GM23248 (cell line): ENCODE results near the gene GABPB1. TPM values are rescaled to one million over a fixed set of nuclear protein-coding genes. Genes with fewer than 3 reads are reported as not detected.

Source experiments
- DNase-seq: peaks from one replicate; pipeline ENCODE4 v3.0.0-alpha.2; 2015
- H2AFZ ChIP-seq: fragments of 200-600 bp; sonication (generic); 2 replicates; pipeline ENCODE4 v1.6.1; 2016; ENCODE audit warnings: antibody characterized with exemption
- H3F3A ChIP-seq: fragments of 200-600 bp; sonication (generic); 2 replicates; pipeline ENCODE4 v1.6.1; 2016; ENCODE audit warnings: mild to moderate bottlenecking, antibody characterized with exemption, mixed run types; ENCODE audit not compliant: insufficient read depth
- H3K27ac ChIP-seq: fragments of 200-600 bp; sonication (generic); 2 replicates; pipeline ENCODE4 v1.5.1; 2016; ENCODE audit warnings: mild to moderate bottlenecking
- H3K27me3 ChIP-seq: fragments of 200-600 bp; sonication (generic); replicated peaks from 2 replicates; pipeline ENCODE4 v1.6.1; 2016; ENCODE audit warnings: mild to moderate bottlenecking; ENCODE audit not compliant: insufficient read depth
- H3K36me3 ChIP-seq: fragments of 200-600 bp; sonication (generic); 2 replicates; pipeline ENCODE4 v1.6.1; 2016; ENCODE audit warnings: low read depth, mild to moderate bottlenecking
- H3K4me1 ChIP-seq: fragments of 200-600 bp; sonication (generic); 2 replicates; pipeline ENCODE4 v1.6.1; 2016; ENCODE audit warnings: mild to moderate bottlenecking; ENCODE audit not compliant: insufficient read depth
- H3K4me2 ChIP-seq: fragments of 200-600 bp; sonication (generic); one replicate; pipeline ENCODE4 v1.6.1; 2016; ENCODE audit warnings: mild to moderate bottlenecking; ENCODE audit not compliant: unreplicated experiment
- H3K4me3 ChIP-seq: fragments of 200-600 bp; sonication (generic); 2 replicates; pipeline ENCODE4 v1.5.1; 2016; ENCODE audit warnings: mild to moderate bottlenecking
- H3K79me2 ChIP-seq: fragments of 200-600 bp; sonication (generic); 2 replicates; pipeline ENCODE4 v1.6.1; 2016; ENCODE audit warnings: mild to moderate bottlenecking; ENCODE audit not compliant: insufficient read depth
- H3K9ac ChIP-seq: fragments of 200-600 bp; sonication (generic); 2 replicates; pipeline ENCODE4 v1.6.1; 2016; ENCODE audit warnings: mild to moderate bottlenecking
- H3K9me2 ChIP-seq: fragments of 200-600 bp; sonication (generic); 2 replicates; pipeline ENCODE4 v1.6.1; 2016; ENCODE audit warnings: mixed run types, mild to moderate bottlenecking, moderate library complexity; ENCODE audit not compliant: insufficient read depth
- H3K9me3 ChIP-seq: fragments of 200-600 bp; sonication (generic); one replicate; pipeline ENCODE4 v1.6.1; 2017; ENCODE audit warnings: low read depth
- H4K20me1 ChIP-seq: fragments of 200-600 bp; sonication (generic); 2 replicates; pipeline ENCODE4 v1.6.0; 2016; ENCODE audit not compliant: insufficient read depth
- EZH2 ChIP-seq: fragments of 200-600 bp; sonication (generic); IDR thresholded peaks from 2 replicates; pipeline ENCODE4 v1.6.1; 2018; ENCODE audit warnings: antibody characterized with exemption, mild to moderate bottlenecking; ENCODE audit not compliant: insufficient read depth, poor library complexity, severe bottlenecking
- EZH2phosphoT487 ChIP-seq: fragments of 200-600 bp; sonication (generic); IDR thresholded peaks from 2 replicates; pipeline ENCODE4 v1.6.1; 2018; ENCODE audit warnings: antibody characterized with exemption, moderate library complexity, mild to moderate bottlenecking, low read depth; ENCODE audit not compliant: insufficient read depth
- WGBS, 2 experiments: methylation state at CpG; one replicate each; pipeline ENCODE4 v1.1.6; 2015 to 2017; ENCODE audit warnings: low lambda C conversion rate in 2 of 2, low coverage in 1 of 2; ENCODE audit errors: missing lambda C conversion rate in 2 of 2; 5-methylcytosine and 5-hydroxymethylcytosine counted together
- in situ Hi-C: fragments of 300-500 bp; cut with MboI; formaldehyde crosslinking; loops from 2 replicates; pipeline ENCODE4 v1.15.0; 2020
- polyA plus RNA-seq: library from polyadenylated mRNA; unstranded; fragments of >200 nt; fragmentation: Nextera tagmentation; extraction: Ambion mirVana; gene quantifications from 2 replicates; pipeline ENCODE4 v1.2.1, GENCODE V29; 2016
- total RNA-seq: library from RNA; depleted of rRNA; stranded (reverse); fragments of >200 nt; shearing (Covaris generic); gene quantifications from 2 replicates; pipeline ENCODE4 v1.2.3, GENCODE V29; 2014

The GABPB1 gene
- total and polyA plus RNA-seq, 2 experiments from 2014 or later, result 22.8 to 32.6 TPM

DNA sequence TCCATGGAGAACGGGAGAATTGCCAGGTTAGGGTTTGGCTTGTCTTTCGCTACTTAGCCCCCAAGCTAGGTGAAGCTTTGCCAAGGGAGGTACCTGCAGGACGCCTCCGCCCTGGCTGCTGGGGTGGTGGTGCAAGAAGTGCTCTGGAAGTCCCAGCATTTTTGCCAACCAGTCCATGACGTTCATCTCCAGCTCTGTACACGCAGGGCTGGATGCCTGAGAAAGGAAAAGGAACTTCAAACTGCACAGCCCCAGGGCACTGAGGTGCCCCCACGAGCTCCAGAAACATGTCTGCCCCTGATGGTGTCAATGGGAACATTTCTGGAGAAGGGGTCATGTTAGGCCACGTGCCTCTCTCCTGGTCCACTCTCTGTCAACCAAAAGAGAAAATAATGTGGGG is 97.7 kb downstream of the GABPB1 start:
- H3K4me3 ChIP-seq, result no peak overlapping the region
- H3K9ac ChIP-seq, result no peak overlapping the region
- no peaks in the 10 kb centered on the region for H3F3A ChIP-seq
- in situ Hi-C loops, result no loop called here
- H3K4me2 ChIP-seq, result no peak overlapping the region
- H3K27ac ChIP-seq, result no peak overlapping the region
- H3K27me3 ChIP-seq, result peaks cover 6% of the 10 kb centered on the region; the same call in 1 of the 2 replicates
- WGBS, 2 experiments, result 78 to 82% methylated on average over 8 of the region's 8 CpGs
- no peaks in the 10 kb centered on the region for H3K4me1 ChIP-seq
- no peaks in the 10 kb centered on the region for H4K20me1 ChIP-seq
- no peaks in the 10 kb centered on the region for H3K36me3 ChIP-seq
- H2AFZ ChIP-seq, result no peak overlapping the region
- no peaks in the 10 kb centered on the region for H3K9me2 ChIP-seq
- no peaks in the 10 kb centered on the region for H3K79me2 ChIP-seq
- H3K9me3 ChIP-seq, result no peaks in the 10 kb centered on the region
- TF ChIP-seq EZH2phosphoT487, result no peak
- TF ChIP-seq EZH2, result no peak
- DNase-seq, result no peak

- 54% methylated on average over 5 of the region's 5 CpGs for WGBS, 2 experiments
- Histone ChIP-seq H3K79me2 (no peaks in the 10 kb centered on the region), H3K4me3 (no peak overlapping the region), H3K27ac (no peak overlapping the region), H3K4me2 (no peak overlapping the region), H3K9me3 (no peaks in the 10 kb centered on the region), H3K4me1 (no peaks in the 10 kb centered on the region), H3F3A (no peaks in the 10 kb centered on the region), H3K36me3 (no peaks in the 10 kb centered on the region), H3K9ac (no peak overlapping the region), H3K9me2 (no peaks in the 10 kb centered on the region), H2AFZ (no peak overlapping the region), H3K27me3 (peaks cover 15% of the 10 kb centered on the region; the same call in 1 of the 2 replicates), H4K20me1 (no peaks in the 10 kb centered on the region)
- in situ Hi-C loops, result no loop called here
- TF ChIP-seq EZH2phosphoT487, result no peak
- no peak for TF ChIP-seq EZH2
- DNase-seq, result peak; percentile 51
These were observed 98.6 kb downstream of the GABPB1 start for GRCh38 chr15:50256188-50257041.

GRCh38 chr15:50252556-50252955 is 102.4 kb downstream of the GABPB1 start:
- no peak overlapping the region for H3K9ac ChIP-seq
- 65 to 75% methylated on average over 11 of the region's 11 CpGs for WGBS, 2 experiments
- no peak for DNase-seq
- H3K4me2 ChIP-seq, result no peak overlapping the region
- H3K9me3 ChIP-seq, result no peaks in the 10 kb centered on the region
- H3K79me2 ChIP-seq, result no peaks in the 10 kb centered on the region
- peaks cover 41% of the 10 kb centered on the region; the same call in 1 of the 2 replicates for H3K27me3 ChIP-seq
- H4K20me1 ChIP-seq, result no peaks in the 10 kb centered on the region
- H3K4me1 ChIP-seq, result no peaks in the 10 kb centered on the region
- no peak overlapping the region for H3K4me3 ChIP-seq
- H3K27ac ChIP-seq, result no peak overlapping the region
- in situ Hi-C loops, result no loop called here
- H3K9me2 ChIP-seq, result no peaks in the 10 kb centered on the region
- no peak overlapping the region for H2AFZ ChIP-seq
- H3F3A ChIP-seq, result no peaks in the 10 kb centered on the region
- TF ChIP-seq EZH2phosphoT487, result no peak
- TF ChIP-seq EZH2, result no peak
- no peaks in the 10 kb centered on the region for H3K36me3 ChIP-seq

GRCh38 chr15:50251638-50252182 is 103.3 kb downstream of the GABPB1 start:
- no peaks in the 10 kb centered on the region for H3K4me1 ChIP-seq
- no peaks in the 10 kb centered on the region for H3K9me3 ChIP-seq
- H3K27me3 ChIP-seq, result peaks cover 42% of the 10 kb centered on the region; the same call in 1 of the 2 replicates
- H3F3A ChIP-seq, result no peaks in the 10 kb centered on the region
- TF ChIP-seq EZH2 (no peak), EZH2phosphoT487 (no peak)
- no peaks in the 10 kb centered on the region for H3K36me3 ChIP-seq
- 74 to 77% methylated on average over 11 of the region's 11 CpGs for WGBS, 2 experiments
- H3K27ac ChIP-seq, result no peak overlapping the region
- H4K20me1 ChIP-seq, result no peaks in the 10 kb centered on the region
- no peaks in the 10 kb centered on the region for H3K9me2 ChIP-seq
- no peak overlapping the region for H2AFZ ChIP-seq
- H3K79me2 ChIP-seq, result no peaks in the 10 kb centered on the region
- no peak overlapping the region for H3K4me3 ChIP-seq
- H3K9ac ChIP-seq, result no peak overlapping the region
- no peak overlapping the region for H3K4me2 ChIP-seq
- no peak for DNase-seq
- in situ Hi-C loops, result no loop called here
